B cell (primary cell): ENCODE measurements around the gene GLT1D1. TPM values are rescaled to one million over a fixed set of nuclear protein-coding genes. Genes with fewer than 3 reads are reported as not detected.
A peak's percentile ranks its signal among the peaks of the same experiment; 100 is the strongest.

Experiments used
- ATAC-seq: fragments of 200-7000 bp; cut with Tn5 transposase; one replicate; pipeline ENCODE4 v1.10.0; 2021; ENCODE audit warnings: low read depth, mild to moderate bottlenecking, moderate number of reproducible peaks, moderate library complexity
- CTCF ChIA-PET: fragments of 350-600 bp; sonication (Branson Sonifier 250); formaldehyde crosslinking; loops from one replicate; lab custom pipeline; 2021; ENCODE audit warnings: antibody characterized with exemption, inconsistent platforms; lab: Charles Lee
- POLR2A ChIA-PET: fragments of 350-600 bp; sonication (Branson Sonifier 250); formaldehyde crosslinking; loops from one replicate; lab custom pipeline; 2021; ENCODE audit warnings: antibody characterized with exemption; lab: Charles Lee
- DNase-seq: peaks from one replicate; pipeline ENCODE4 v3.0.0; 2013
- H2AFZ ChIP-seq: 2 replicates; pipeline ENCODE4 v1.6.1; 2012; ENCODE audit warnings: mild to moderate bottlenecking, low read depth, low read length; ENCODE audit not compliant: insufficient read depth, poor library complexity, severe bottlenecking
- H3K27ac ChIP-seq, 2 donors: 1 replicate in 1 of 2; 2 replicates in 1 of 2; pipeline ENCODE4 v1.5.1; 2012 to 2013; ENCODE audit warnings: low read length in 2 of 2, mild to moderate bottlenecking in 2 of 2, moderate library complexity in 1 of 2
- H3K27me3 ChIP-seq, 4 experiments: fragments of 200-600 bp in 1 of 4; sonication (generic) in 1 of 4; replicated peaks in 1 of 4; 1 replicate in 2 of 4; 2 replicates in 2 of 4; pipeline versions ENCODE4 v1.6.1 to v1.7.0; 2013 to 2016; ENCODE audit warnings: low read length in 3 of 4, mild to moderate bottlenecking in 2 of 4, mixed read lengths in 1 of 4, moderate library complexity in 1 of 4; ENCODE audit not compliant: insufficient read depth in 4 of 4, control insufficient read depth in 3 of 4; ENCODE audit errors: control extremely low read depth in 1 of 4
- H3K36me3 ChIP-seq, 2 experiments: replicated peaks in 1 of 2; 1 replicate in 1 of 2; 2 replicates in 1 of 2; pipeline versions ENCODE4 v1.6.1 to v1.7.1; 2013; ENCODE audit warnings: low read length in 1 of 2; ENCODE audit not compliant: insufficient read depth in 2 of 2, control insufficient read depth in 1 of 2; ENCODE audit errors: control extremely low read depth in 1 of 2, extremely low read depth in 1 of 2
- H3K4me1 ChIP-seq, 2 donors: fragments of 200-600 bp in 1 of 2; sonication (generic) in 1 of 2; 1 replicate in 1 of 2; 2 replicates in 1 of 2; pipeline versions ENCODE4 v1.5.1 to v1.6.1; 2013 to 2017; ENCODE audit warnings: low read length in 2 of 2; ENCODE audit not compliant: control insufficient read depth in 2 of 2, insufficient read depth in 2 of 2
- H3K4me2 ChIP-seq: replicated peaks from 2 replicates; pipeline ENCODE3; 2012; ENCODE audit warnings: mild to moderate bottlenecking, low read depth, low read length; ENCODE audit not compliant: poor library complexity, severe bottlenecking
- H3K4me3 ChIP-seq, 5 experiments: fragments of 200-600 bp in 1 of 5; sonication (generic) in 1 of 5; 1 replicate in 3 of 5; 2 replicates in 2 of 5; pipeline versions ENCODE4 v1.5.1 to v1.7.0; 2011 to 2016; ENCODE audit warnings: low read length in 4 of 5, mild to moderate bottlenecking in 4 of 5, low read depth in 2 of 5, control low read depth in 1 of 5, moderate library complexity in 1 of 5; ENCODE audit not compliant: insufficient read depth in 1 of 5; ENCODE audit errors: control extremely low read depth in 1 of 5, extremely low read depth in 1 of 5
- H3K79me2 ChIP-seq: fragments of 200-600 bp; sonication (generic); one replicate; pipeline ENCODE4 v1.6.0; 2016; ENCODE audit warnings: low read length; ENCODE audit not compliant: control insufficient read depth, insufficient read depth
- H3K9ac ChIP-seq: fragments of 200-600 bp; sonication (generic); 2 replicates; pipeline ENCODE4 v1.6.1; 2017; ENCODE audit warnings: mild to moderate bottlenecking, low read length, moderate library complexity
- H3K9me3 ChIP-seq, 3 donors: one replicate each; pipeline versions ENCODE4 v1.6.1 to v1.7.1; 2013; ENCODE audit warnings: low read length in 2 of 3; ENCODE audit not compliant: control insufficient read depth in 2 of 3, insufficient read depth in 1 of 3; ENCODE audit errors: control extremely low read depth in 1 of 3
- H4K20me1 ChIP-seq: 2 replicates; pipeline ENCODE4 v1.6.0; 2012; ENCODE audit warnings: mild to moderate bottlenecking, low read length; ENCODE audit not compliant: insufficient read depth, control insufficient read depth, poor library complexity, severe bottlenecking
- H3K27ac Mint-ChIP-seq: one replicate; pipeline ENCODE4 v1.8.0; 2021; ENCODE audit warnings: mixed read lengths
- H3K27me3 Mint-ChIP-seq: one replicate; pipeline ENCODE4 v1.8.0; 2021; ENCODE audit warnings: mixed read lengths
- H3K4me1 Mint-ChIP-seq: one replicate; pipeline ENCODE4 v1.8.0; 2021; ENCODE audit warnings: mixed read lengths
- H3K4me3 Mint-ChIP-seq: one replicate; pipeline ENCODE4 v1.8.0; 2021; ENCODE audit warnings: mixed read lengths
- H3K9me3 Mint-ChIP-seq: one replicate; pipeline ENCODE4 v1.8.0; 2022; ENCODE audit warnings: mixed read lengths; ENCODE audit not compliant: insufficient read depth
- EZH2 ChIP-seq: IDR thresholded peaks from 2 replicates; pipeline ENCODE4 v1.6.1; 2012; ENCODE audit warnings: borderline replicate concordance, low read depth, mild to moderate bottlenecking, moderate library complexity, low read length; ENCODE audit not compliant: insufficient read depth, poor library complexity, severe bottlenecking
- WGBS: methylation state at CpG from one replicate; pipeline ENCODE4 v1.1.5; 2013; ENCODE audit warnings: missing lambda C conversion rate; ENCODE audit not compliant: insufficient coverage; 5-methylcytosine and 5-hydroxymethylcytosine counted together
- intact Hi-C: fragments of 100-400 bp; cut with micrococcal nuclease; formaldehyde crosslinking; loops from one replicate; pipeline ENCODE4 v1.10.0; 2022
- polyA plus RNA-seq: library from polyadenylated mRNA; depleted of rRNA; stranded (reverse); fragments of >200 nt; gene quantifications from 2 replicates; pipeline ENCODE4 v1.2.3, GENCODE V29; 2012
- total RNA-seq, 2 donors: library from RNA; stranded (reverse); fragments of 120-200 nt in 1 of 2; gene quantifications; 1 replicate in 1 of 2; 2 replicates in 1 of 2; pipeline versions ENCODE4 v1.2.3 to v1.2.4, GENCODE V29; 2013 to 2022
- TF ChIP-seq, protein P1 (sequence below): fragments of 200-600 bp; IDR thresholded peaks from one replicate; pipeline ENCODE4 v1.8.0; 2022; ENCODE audit warnings: antibody characterized with exemption, mild to moderate bottlenecking

The GLT1D1 gene
- total and polyA plus RNA-seq, 2 donors (not counting 1 experiment from before 2014, with no cell fraction given), result 0.22 to 0.49 TPM

GRCh38 chr12:128852026-128852698, 1.1 kb upstream of the GLT1D1 start:
- Histone ChIP-seq H3K4me2 (no peak overlapping the region), H3K9ac (no peak overlapping the region), H3K36me3 (no peaks in the 10 kb centered on the region), H4K20me1 (no peaks in the 10 kb centered on the region), H3K27ac (no peak overlapping the region), H3K79me2 (no peaks in the 10 kb centered on the region), H3K4me3 (peak overlapping the region in 1 of 5 experiments; percentile 15), H3K27me3 (peaks cover 0 to 37% (median 12%) of the 10 kb centered on the region in 4 experiments), H3K4me1 (peaks cover 10% of the 10 kb centered on the region in 2 donors), H3K9me3 (peaks cover 0 to 10% (median 0%) of the 10 kb centered on the region in 3 donors), H2AFZ (no peak overlapping the region)
- intact Hi-C loops, result no loop called here
- H3K9me3 Mint-ChIP-seq, result no peaks in the 10 kb centered on the region
- DNase-seq (no peak), ATAC-seq (no peak)
- H3K4me1 Mint-ChIP-seq, result peaks cover 4% of the 10 kb centered on the region
- H3K27ac Mint-ChIP-seq, result no peak overlapping the region
- WGBS, result 100% methylated on average over 3 of the region's 8 CpGs
- no peak for TF ChIP-seq EZH2
- TF ChIP-seq, protein P1, sequence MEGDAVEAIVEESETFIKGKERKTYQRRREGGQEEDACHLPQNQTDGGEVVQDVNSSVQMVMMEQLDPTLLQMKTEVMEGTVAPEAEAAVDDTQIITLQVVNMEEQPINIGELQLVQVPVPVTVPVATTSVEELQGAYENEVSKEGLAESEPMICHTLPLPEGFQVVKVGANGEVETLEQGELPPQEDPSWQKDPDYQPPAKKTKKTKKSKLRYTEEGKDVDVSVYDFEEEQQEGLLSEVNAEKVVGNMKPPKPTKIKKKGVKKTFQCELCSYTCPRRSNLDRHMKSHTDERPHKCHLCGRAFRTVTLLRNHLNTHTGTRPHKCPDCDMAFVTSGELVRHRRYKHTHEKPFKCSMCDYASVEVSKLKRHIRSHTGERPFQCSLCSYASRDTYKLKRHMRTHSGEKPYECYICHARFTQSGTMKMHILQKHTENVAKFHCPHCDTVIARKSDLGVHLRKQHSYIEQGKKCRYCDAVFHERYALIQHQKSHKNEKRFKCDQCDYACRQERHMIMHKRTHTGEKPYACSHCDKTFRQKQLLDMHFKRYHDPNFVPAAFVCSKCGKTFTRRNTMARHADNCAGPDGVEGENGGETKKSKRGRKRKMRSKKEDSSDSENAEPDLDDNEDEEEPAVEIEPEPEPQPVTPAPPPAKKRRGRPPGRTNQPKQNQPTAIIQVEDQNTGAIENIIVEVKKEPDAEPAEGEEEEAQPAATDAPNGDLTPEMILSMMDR, result no peak
- H3K4me3 Mint-ChIP-seq, result peak overlapping the region; percentile 11
- POLR2A ChIA-PET, result no interaction called here
- peaks cover 11% of the 10 kb centered on the region for H3K27me3 Mint-ChIP-seq
- CTCF ChIA-PET, result no interaction called here

DNA sequence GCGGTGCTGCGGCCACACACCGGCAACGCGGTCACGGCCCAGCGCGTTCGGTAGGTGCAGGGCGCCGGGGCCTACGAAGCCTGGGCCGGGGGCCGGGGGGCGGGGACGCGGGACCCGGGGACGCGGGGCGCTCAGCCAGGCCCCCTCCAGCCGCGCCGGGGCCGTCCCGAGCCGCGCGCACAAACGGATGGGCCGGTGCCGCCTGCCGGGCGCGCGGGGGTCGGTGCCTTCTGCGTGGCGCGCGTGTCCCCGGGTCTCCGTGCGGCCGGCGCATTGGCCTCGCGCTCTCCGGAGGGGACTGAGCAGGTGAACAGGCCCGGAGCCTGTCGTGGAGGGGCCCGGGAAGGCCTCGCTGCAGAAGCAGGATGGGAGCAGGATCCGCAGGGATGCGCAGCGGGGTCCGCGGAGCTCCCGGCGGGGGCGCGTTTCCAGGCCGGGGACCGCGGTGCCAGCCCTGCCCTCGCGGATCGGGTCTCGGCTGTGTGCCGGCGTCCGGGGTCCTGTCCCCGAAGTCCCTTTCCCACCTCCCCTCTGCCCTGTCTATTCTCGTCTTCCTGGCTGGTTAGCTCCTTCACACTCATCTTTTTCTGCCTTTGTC, 421 bp downstream of the GLT1D1 start:
- peak overlapping the region; percentile 76 for H2AFZ ChIP-seq

More for the DNA sequence above, 421 bp downstream of the GLT1D1 start:
- ATAC-seq, result peak; percentile 31
- no peaks in the 10 kb centered on the region for H3K9me3 Mint-ChIP-seq
- 3% methylated on average over 69 of the region's 74 CpGs for WGBS
- TF ChIP-seq, protein P1, result no peak
- TF ChIP-seq EZH2, result no peak
- Histone ChIP-seq H3K4me2 (peak overlapping the region; percentile 93), H3K9ac (peak overlapping the region; percentile 60), H3K27ac (no peak overlapping the region), H3K4me3 (peak overlapping the region in 4 of 5 experiments; percentile 34 to 53 (median 46)), H3K79me2 (no peaks in the 10 kb centered on the region), H3K4me1 (peaks cover 10% of the 10 kb centered on the region in 2 donors), H4K20me1 (no peaks in the 10 kb centered on the region), H3K36me3 (no peaks in the 10 kb centered on the region), H3K9me3 (peaks cover 0 to 4% (median 0%) of the 10 kb centered on the region in 3 donors), H3K27me3 (peaks cover 0 to 37% (median 12%) of the 10 kb centered on the region in 4 experiments)
- peak overlapping the region; percentile 72 for H3K4me3 Mint-ChIP-seq
- peak; percentile 54 for DNase-seq
- H3K27ac Mint-ChIP-seq, result no peak overlapping the region
- ChIA-PET POLR2A (no interaction called here), CTCF (interaction anchor here (0.6 to 1.4 kb wide), 3 partner anchors 24 to 64 kb away, joined by 3 to 4 read pairs (median 3); no protein-coding TSS in a partner anchor)
- peaks cover 11% of the 10 kb centered on the region for H3K27me3 Mint-ChIP-seq
- H3K4me1 Mint-ChIP-seq, result peaks cover 4% of the 10 kb centered on the region
- intact Hi-C loops, result no loop called here
